ENCODE measurements around the gene EFHD1.
"Not testable (repeated sequence)": the region's sequence is repeated elsewhere in the genome, so short reads cannot be mapped to it uniquely, and the experiment has no call there.

The EFHD1 gene

GRCh38 chr2:232691117-232691516 is 57.7 kb downstream of the EFHD1 start:
- not testable (repeated sequence) for DNase-seq (ENCODE audit: low read depth in 2 of 2)

GRCh38 chr2:232693344-232693743 is 59.9 kb downstream of the EFHD1 start:
- no peak for DNase-seq (ENCODE audit: low read depth in 2 of 2)

- DNase-seq (ENCODE audit: low read depth in 2 of 2): no peak
Observed at GRCh38 chr2:232696609-232697058, 63.2 kb downstream of the EFHD1 start.

GRCh38 chr2:232697059-232697806 is 63.8 kb downstream of the EFHD1 start, which contains the start of gene GIGYF2:
Gene GIGYF2, plus strand, starts transcription at chr2:232697331. Its CDS starts 37,867 bp downstream, at chr2:232735198.
- DNase-seq (ENCODE audit: low read depth in 2 of 2): peak; percentile 86 to 89

GRCh38 chr2:232697807-232698110 is 64.4 kb downstream of the EFHD1 start:
- DNase-seq (ENCODE audit: low read depth in 2 of 2): no peak

- DNase-seq (ENCODE audit: low read depth in 2 of 2): no peak
Observed at GRCh38 chr2:232698556-232699091, 65.2 kb downstream of the EFHD1 start.

- DNase-seq (ENCODE audit: low read depth in 2 of 2): no peak
Observed at GRCh38 chr2:232699110-232699509, 65.7 kb downstream of the EFHD1 start.

GRCh38 chr2:232700154-232700553 is 66.8 kb downstream of the EFHD1 start:
- no peak for DNase-seq (ENCODE audit: low read depth in 2 of 2)

GRCh38 chr2:232707076-232707475 is 73.7 kb downstream of the EFHD1 start:
- DNase-seq (ENCODE audit: low read depth in 2 of 2): no peak

- DNase-seq (ENCODE audit: low read depth in 2 of 2): no peak
Observed at GRCh38 chr2:232713505-232713904, 80.1 kb downstream of the EFHD1 start.

GRCh38 chr2:232714969-232715368 is 81.6 kb downstream of the EFHD1 start:
- DNase-seq (ENCODE audit: low read depth in 2 of 2): no peak

GRCh38 chr2:232720056-232720455 is 86.7 kb downstream of the EFHD1 start:
- not testable (repeated sequence) for DNase-seq (ENCODE audit: low read depth in 2 of 2)

- DNase-seq (ENCODE audit: low read depth in 2 of 2): no peak
Observed at GRCh38 chr2:232721261-232721660, 87.9 kb downstream of the EFHD1 start.

GRCh38 chr2:232721882-232722281 is 88.5 kb downstream of the EFHD1 start:
- no peak for DNase-seq (ENCODE audit: low read depth in 2 of 2)

- no peak for DNase-seq (ENCODE audit: low read depth in 2 of 2)
Observed at GRCh38 chr2:232723027-232723426, 89.6 kb downstream of the EFHD1 start.

GRCh38 chr2:232728785-232729184 is 95.4 kb downstream of the EFHD1 start:
- DNase-seq (ENCODE audit: low read depth in 2 of 2): no peak

GRCh38 chr2:232731470-232731869 is 98.1 kb downstream of the EFHD1 start:
- peak; percentile 44 to 47 for DNase-seq (ENCODE audit: low read depth in 2 of 2)

Measured in fibroblast of skin of left quadriceps (primary cell).